ENCODE results near the gene TNFRSF1A. TPM values are rescaled to one million over a fixed set of nuclear protein-coding genes. Genes with fewer than 3 reads are reported as not detected.

Gene TNFRSF1A
- polyA plus RNA-seq, 1 donor from 2014 or later = 4.5 TPM

GRCh38 chr12:6335451-6336078 lies 6.3 kb downstream of the TNFRSF1A start:
- H3K36me3 ChIP-seq (ENCODE audit: insufficient read depth, low read length) = no peaks in the 10 kb centered on the region
- H3K9me2 ChIP-seq (ENCODE audit: insufficient read depth, low read length) = no peaks in the 10 kb centered on the region
- TF ChIP-seq CTCF (IDR thresholded peaks at IDR 0.05; ENCODE audit: poor library complexity, severe bottlenecking) (no peak), POLR2AphosphoS5 (IDR thresholded peaks at IDR 0.05) (no peak), MXI1 (conservative IDR thresholded peaks at IDR 0.05; ENCODE audit: poor library complexity, severe bottlenecking) (no peak)
- no peaks in the 10 kb centered on the region for H3K79me2 ChIP-seq (replicated peaks; ENCODE audit: insufficient read depth, low read length)
- H3K9ac ChIP-seq (ENCODE audit: low read length) = no peak overlapping the region
- H3K4me2 ChIP-seq (ENCODE audit: low read length) = no peak overlapping the region
- no peak overlapping the region for H2AFZ ChIP-seq (ENCODE audit: low read depth, low read length)
- H3K9me3 ChIP-seq (ENCODE audit: low read length) = no peaks in the 10 kb centered on the region
- no peak overlapping the region for H3K27ac ChIP-seq (ENCODE audit: low read length)
- H3K27me3 ChIP-seq (ENCODE audit: insufficient read depth, low read depth, low read length) = no peaks in the 10 kb centered on the region
- H3K4me3 ChIP-seq (ENCODE audit: low read length) = no peak overlapping the region
- no peaks in the 10 kb centered on the region for H4K20me1 ChIP-seq (ENCODE audit: insufficient read depth)
- H3F3A ChIP-seq (ENCODE audit: insufficient read depth, low read length, poor library complexity, severe bottlenecking) = no peaks in the 10 kb centered on the region

- H4K20me1 ChIP-seq (ENCODE audit: insufficient read depth) = no peaks in the 10 kb centered on the region
- no peak for TF ChIP-seq EP300 (conservative IDR thresholded peaks at IDR 0.05; ENCODE audit: poor library complexity, severe bottlenecking)
- no peak for TF ChIP-seq MXI1 (conservative IDR thresholded peaks at IDR 0.05; ENCODE audit: poor library complexity, severe bottlenecking)
- TF ChIP-seq CTCF (IDR thresholded peaks at IDR 0.05; ENCODE audit: poor library complexity, severe bottlenecking) = no peak
- no peak for TF ChIP-seq TAF1 (IDR thresholded peaks at IDR 0.05; ENCODE audit: low read depth)
- no peak for TF ChIP-seq RAD21 (conservative IDR thresholded peaks at IDR 0.05)
- no peak for TF ChIP-seq POLR2AphosphoS5 (IDR thresholded peaks at IDR 0.05)
- TF ChIP-seq EZH2 (IDR thresholded peaks at IDR 0.05; ENCODE audit: borderline replicate concordance, insufficient read depth, low read length, poor library complexity, severe bottlenecking) = no peak
- no peak for TF ChIP-seq SMC3 (conservative IDR thresholded peaks at IDR 0.05; ENCODE audit: poor library complexity)
- TF ChIP-seq REST (IDR thresholded peaks at IDR 0.05; ENCODE audit: borderline replicate concordance) = no peak
- no peak overlapping the region for H3K4me3 ChIP-seq (ENCODE audit: low read length)
- H3F3A ChIP-seq (ENCODE audit: insufficient read depth, low read length, poor library complexity, severe bottlenecking) = no peaks in the 10 kb centered on the region
- H3K36me3 ChIP-seq (ENCODE audit: insufficient read depth, low read length) = no peaks in the 10 kb centered on the region
- no peak overlapping the region for H2AFZ ChIP-seq (ENCODE audit: low read depth, low read length)
- no peak overlapping the region for H3K4me2 ChIP-seq (ENCODE audit: low read length)
- H3K9ac ChIP-seq (ENCODE audit: low read length) = no peak overlapping the region
- no peaks in the 10 kb centered on the region for H3K9me2 ChIP-seq (ENCODE audit: insufficient read depth, low read length)
- H3K27ac ChIP-seq (ENCODE audit: low read length) = no peak overlapping the region
- H3K9me3 ChIP-seq (ENCODE audit: low read length) = no peaks in the 10 kb centered on the region
- no peaks in the 10 kb centered on the region for H3K79me2 ChIP-seq (replicated peaks; ENCODE audit: insufficient read depth, low read length)
- H3K27me3 ChIP-seq (ENCODE audit: insufficient read depth, low read depth, low read length) = no peaks in the 10 kb centered on the region
Measured at GRCh38 chr12:6334940-6335450, 6.9 kb downstream of the TNFRSF1A start.
